Trophoblast cell (in vitro differentiated cells and primary cell): ENCODE measurements around the gene CKAP2L.

Experiments used
- DNase-seq, 2 donors: peaks; one replicate each; pipeline ENCODE4 v3.0.0-alpha.2; 2016
- H2AFZ ChIP-seq: 2 replicates; pipeline ENCODE4 v1.6.1; 2013; ENCODE audit warnings: low read length, moderate library complexity, mild to moderate bottlenecking; ENCODE audit not compliant: insufficient read depth, poor library complexity
- H2AK5ac ChIP-seq: 2 replicates; pipeline ENCODE4 v1.6.1; 2013; ENCODE audit warnings: mild to moderate bottlenecking, low read length
- H2BK120ac ChIP-seq: 2 replicates; pipeline ENCODE4 v1.6.1; 2013; ENCODE audit warnings: low read length, mild to moderate bottlenecking, moderate library complexity; ENCODE audit not compliant: insufficient read depth, poor library complexity
- H2BK12ac ChIP-seq: 2 replicates; pipeline ENCODE4 v1.6.1; 2013; ENCODE audit warnings: mild to moderate bottlenecking, low read length, moderate library complexity
- H2BK5ac ChIP-seq: 2 replicates; pipeline ENCODE4 v1.6.1; 2013; ENCODE audit warnings: low read length, low read depth, moderate library complexity, mild to moderate bottlenecking; ENCODE audit not compliant: poor library complexity
- H3K14ac ChIP-seq: 2 replicates; pipeline ENCODE4 v1.6.1; 2013; ENCODE audit warnings: mild to moderate bottlenecking, low read length
- H3K18ac ChIP-seq: 2 replicates; pipeline ENCODE4 v1.6.1; 2013; ENCODE audit warnings: mild to moderate bottlenecking, low read length
- H3K23ac ChIP-seq: 2 replicates; pipeline ENCODE4 v1.6.1; 2013; ENCODE audit warnings: low read length
- H3K27ac ChIP-seq: 2 replicates; pipeline ENCODE4 v1.5.1; 2013; ENCODE audit warnings: low read depth, mild to moderate bottlenecking, inconsistent platforms, low read length, moderate library complexity
- H3K27me3 ChIP-seq: 2 replicates; pipeline ENCODE4 v1.6.1; 2013; ENCODE audit warnings: inconsistent platforms, mild to moderate bottlenecking, low read length, moderate library complexity; ENCODE audit not compliant: insufficient read depth
- H3K36me3 ChIP-seq, 2 experiments: 1 replicate in 1 of 2; 2 replicates in 1 of 2; pipeline ENCODE4 v1.6.1; 2013; ENCODE audit warnings: low read length in 2 of 2, mild to moderate bottlenecking in 2 of 2, moderate library complexity in 1 of 2; ENCODE audit not compliant: insufficient read depth in 2 of 2, control insufficient read depth in 1 of 2
- H3K4ac ChIP-seq: 2 replicates; pipeline ENCODE4 v1.6.1; 2013; ENCODE audit warnings: low read depth, mild to moderate bottlenecking, low read length, moderate library complexity
- H3K4me1 ChIP-seq, 2 experiments: 1 replicate in 1 of 2; 2 replicates in 1 of 2; pipeline ENCODE4 v1.6.1; 2013; ENCODE audit warnings: low read length in 2 of 2, mild to moderate bottlenecking in 2 of 2, moderate library complexity in 1 of 2; ENCODE audit not compliant: insufficient read depth in 2 of 2, control insufficient read depth in 1 of 2
- H3K4me2 ChIP-seq: 2 replicates; pipeline ENCODE4 v1.6.1; 2013; ENCODE audit warnings: inconsistent platforms, mild to moderate bottlenecking, low read length, moderate library complexity
- H3K4me3 ChIP-seq: 2 replicates; pipeline ENCODE4 v1.5.1; 2013; ENCODE audit warnings: mild to moderate bottlenecking, low read depth, low read length, inconsistent platforms
- H3K79me1 ChIP-seq: one replicate; pipeline ENCODE4 v1.6.1; 2013; ENCODE audit warnings: low read length
- H3K79me2 ChIP-seq: 2 replicates; pipeline ENCODE4 v1.6.1; 2013; ENCODE audit warnings: low read length, mild to moderate bottlenecking; ENCODE audit not compliant: control insufficient read depth, insufficient read depth, poor library complexity
- H3K9ac ChIP-seq: 2 replicates; pipeline ENCODE4 v1.6.1; 2013; ENCODE audit warnings: mild to moderate bottlenecking, low read length
- H3K9me3 ChIP-seq: 2 replicates; pipeline ENCODE4 v1.6.1; 2013; ENCODE audit warnings: low read depth, mild to moderate bottlenecking, control low read depth, inconsistent platforms, low read length; ENCODE audit not compliant: insufficient read depth
- H4K12ac ChIP-seq: 2 replicates; pipeline ENCODE4 v1.6.1; 2013; ENCODE audit warnings: low read depth, mild to moderate bottlenecking, low read length, moderate library complexity
- H4K8ac ChIP-seq: 2 replicates; pipeline ENCODE4 v1.6.1; 2013; ENCODE audit warnings: low read depth, mild to moderate bottlenecking, low read length, moderate library complexity
- H4K91ac ChIP-seq: one replicate; pipeline ENCODE4 v1.6.1; 2013; ENCODE audit warnings: low read depth, mild to moderate bottlenecking, low read length, moderate library complexity
- WGBS: extraction: QIAGEN DNeasy Blood & Tissue Kit; methylation state at CpG from one replicate; pipeline ENCODE4 v1.1.7; 2013; ENCODE audit warnings: missing lambda C conversion rate; ENCODE audit not compliant: insufficient read length, insufficient coverage; ENCODE audit errors: extremely low coverage; 5-methylcytosine and 5-hydroxymethylcytosine counted together

Gene CKAP2L

GRCh38 chr2:112733456-112733855 lies 31.0 kb downstream of the CKAP2L start:
- no peak overlapping the region for H2AK5ac ChIP-seq
- H3K27ac ChIP-seq, result no peak overlapping the region
- no peak overlapping the region for H3K4me2 ChIP-seq
- peaks cover 3% of the 10 kb centered on the region for H3K9me3 ChIP-seq
- H3K14ac ChIP-seq, result no peak overlapping the region
- no peak overlapping the region for H3K4ac ChIP-seq
- no peak for DNase-seq
- no peak overlapping the region for H2BK5ac ChIP-seq
- no peaks in the 10 kb centered on the region for H3K27me3 ChIP-seq
- H3K4me3 ChIP-seq, result no peak overlapping the region
- H3K36me3 ChIP-seq, result no peaks in the 10 kb centered on the region
- H2BK12ac ChIP-seq, result no peak overlapping the region
- no peaks in the 10 kb centered on the region for H3K79me2 ChIP-seq
- H4K12ac ChIP-seq, result no peak overlapping the region
- H4K8ac ChIP-seq, result no peak overlapping the region
- no CpG with 5 or more reads among the region's 4 CpGs for WGBS
- H3K9ac ChIP-seq, result no peak overlapping the region
- no peak overlapping the region for H2BK120ac ChIP-seq
- H3K79me1 ChIP-seq, result no peaks in the 10 kb centered on the region
- no peak overlapping the region for H3K18ac ChIP-seq
- no peak overlapping the region for H3K23ac ChIP-seq
- H3K4me1 ChIP-seq, result no peaks in the 10 kb centered on the region
- no peak overlapping the region for H2AFZ ChIP-seq
- H4K91ac ChIP-seq, result no peak overlapping the region

- no peak overlapping the region for H3K4me3 ChIP-seq
Measured at GRCh38 chr2:112731479-112731878, 32.9 kb downstream of the CKAP2L start.

GRCh38 chr2:112730791-112731190 lies 33.6 kb downstream of the CKAP2L start:
- H3K18ac ChIP-seq, result no peak overlapping the region
- no peak overlapping the region for H3K23ac ChIP-seq
- WGBS, result no CpG with 5 or more reads among the region's 5 CpGs
- H3K9ac ChIP-seq, result no peak overlapping the region
- no peaks in the 10 kb centered on the region for H3K4me1 ChIP-seq
- H3K4me3 ChIP-seq, result no peak overlapping the region
- no peak overlapping the region for H4K91ac ChIP-seq
- H2AFZ ChIP-seq, result no peak overlapping the region
- H2BK5ac ChIP-seq, result no peak overlapping the region
- no peaks in the 10 kb centered on the region for H3K27me3 ChIP-seq
- no peak overlapping the region for H4K8ac ChIP-seq
- no peak overlapping the region for H4K12ac ChIP-seq
- no peaks in the 10 kb centered on the region for H3K79me2 ChIP-seq
- H3K4me2 ChIP-seq, result no peak overlapping the region
- H2AK5ac ChIP-seq, result no peak overlapping the region
- no peak overlapping the region for H3K14ac ChIP-seq
- peaks cover 3% of the 10 kb centered on the region for H3K9me3 ChIP-seq
- DNase-seq, result no peak
- no peak overlapping the region for H2BK120ac ChIP-seq
- no peak overlapping the region for H2BK12ac ChIP-seq
- H3K79me1 ChIP-seq, result no peaks in the 10 kb centered on the region
- H3K4ac ChIP-seq, result no peak overlapping the region
- H3K36me3 ChIP-seq, result no peaks in the 10 kb centered on the region
- H3K27ac ChIP-seq, result no peak overlapping the region

More at GRCh38 chr2:112731479-112731878, 32.9 kb downstream of the CKAP2L start:
- H2BK120ac ChIP-seq, result no peak overlapping the region
- H3K14ac ChIP-seq, result no peak overlapping the region
- H3K18ac ChIP-seq, result no peak overlapping the region
- H4K8ac ChIP-seq, result no peak overlapping the region
- no peak overlapping the region for H3K27ac ChIP-seq
- WGBS, result no CpG with 5 or more reads among the region's 2 CpGs
- no peak overlapping the region for H4K12ac ChIP-seq
- H3K4me1 ChIP-seq, result no peaks in the 10 kb centered on the region
- no peak overlapping the region for H2AFZ ChIP-seq
- DNase-seq, result no peak
- no peak overlapping the region for H4K91ac ChIP-seq
- H3K9me3 ChIP-seq, result peaks cover 3% of the 10 kb centered on the region
- no peak overlapping the region for H3K23ac ChIP-seq
- H3K36me3 ChIP-seq, result no peaks in the 10 kb centered on the region
- H3K79me2 ChIP-seq, result no peaks in the 10 kb centered on the region
- H2AK5ac ChIP-seq, result no peak overlapping the region
- H3K9ac ChIP-seq, result no peak overlapping the region
- no peak overlapping the region for H2BK5ac ChIP-seq
- H3K4me2 ChIP-seq, result no peak overlapping the region
- H3K79me1 ChIP-seq, result no peaks in the 10 kb centered on the region
- H3K4ac ChIP-seq, result no peak overlapping the region
- H2BK12ac ChIP-seq, result no peak overlapping the region
- H3K27me3 ChIP-seq, result no peaks in the 10 kb centered on the region

- no CpG with 5 or more reads among the region's 8 CpGs for WGBS
- H3K23ac ChIP-seq, result no peak overlapping the region
Measured at GRCh38 chr2:112730216-112730615, 34.2 kb downstream of the CKAP2L start.

More at GRCh38 chr2:112730216-112730615, 34.2 kb downstream of the CKAP2L start:
- Histone ChIP-seq H3K18ac (no peak overlapping the region), H3K4me3 (no peak overlapping the region), H4K91ac (no peak overlapping the region), H3K36me3 (no peaks in the 10 kb centered on the region), H2BK5ac (no peak overlapping the region), H3K9me3 (peaks cover 3% of the 10 kb centered on the region), H3K4me2 (no peak overlapping the region), H3K79me1 (no peaks in the 10 kb centered on the region), H4K8ac (no peak overlapping the region), H2BK12ac (no peak overlapping the region), H3K27ac (no peak overlapping the region), H3K9ac (no peak overlapping the region), H3K27me3 (no peaks in the 10 kb centered on the region), H3K14ac (no peak overlapping the region), H2BK120ac (no peak overlapping the region), H2AFZ (no peak overlapping the region), H3K79me2 (no peaks in the 10 kb centered on the region), H4K12ac (no peak overlapping the region), H2AK5ac (no peak overlapping the region), H3K4ac (no peak overlapping the region), H3K4me1 (no peaks in the 10 kb centered on the region)
- DNase-seq, result no peak
